IPS DF 6.9 (cell line): Measurements from ENCODE around the gene EHF.

Experiments used
- DNase-seq: peaks from one replicate; pipeline ENCODE4 v3.0.0-alpha.2; 2013; ENCODE audit warnings: low read depth, low spot score
- H3K27ac ChIP-seq: one replicate; pipeline ENCODE4 v1.5.1; 2013; ENCODE audit warnings: low read length, control low read depth
- H3K27me3 ChIP-seq: 2 replicates; pipeline ENCODE4 v1.6.1; 2013; ENCODE audit warnings: mild to moderate bottlenecking, low read length; ENCODE audit not compliant: control insufficient read depth, insufficient read depth
- H3K36me3 ChIP-seq: 2 replicates; pipeline ENCODE4 v1.6.1; 2013; ENCODE audit warnings: low read length; ENCODE audit not compliant: control insufficient read depth, insufficient read depth
- H3K4me1 ChIP-seq: 2 replicates; pipeline ENCODE4 v1.6.1; 2013; ENCODE audit warnings: low read length; ENCODE audit not compliant: control insufficient read depth, insufficient read depth
- H3K4me3 ChIP-seq: 2 replicates; pipeline ENCODE4 v1.5.1; 2013; ENCODE audit warnings: mild to moderate bottlenecking, low read length
- H3K9me3 ChIP-seq: 2 replicates; pipeline ENCODE4 v1.6.1; 2013; ENCODE audit warnings: low read length, inconsistent platforms; ENCODE audit not compliant: control insufficient read depth, insufficient read depth
- WGBS: extraction: QIAGEN DNeasy Blood & Tissue Kit; methylation state at CpG from one replicate; pipeline ENCODE4 v1.1.7; 2013; ENCODE audit warnings: mixed read lengths, missing lambda C conversion rate; ENCODE audit not compliant: insufficient read length, insufficient coverage; 5-methylcytosine and 5-hydroxymethylcytosine counted together

Gene EHF

GRCh38 chr11:34625576-34625975 lies 4.7 kb downstream of the EHF start:
- DNase-seq = no peak
- no peaks in the 10 kb centered on the region for H3K27me3 ChIP-seq
- no peak overlapping the region for H3K27ac ChIP-seq
- H3K9me3 ChIP-seq = no peaks in the 10 kb centered on the region
- H3K4me1 ChIP-seq = no peaks in the 10 kb centered on the region
- no peak overlapping the region for H3K4me3 ChIP-seq
- no peaks in the 10 kb centered on the region for H3K36me3 ChIP-seq
- no CpG with 5 or more reads among the region's 4 CpGs for WGBS

- H3K4me3 ChIP-seq = no peak overlapping the region
- no peaks in the 10 kb centered on the region for H3K27me3 ChIP-seq
- H3K9me3 ChIP-seq = no peaks in the 10 kb centered on the region
- no peaks in the 10 kb centered on the region for H3K4me1 ChIP-seq
- H3K27ac ChIP-seq = no peak overlapping the region
- H3K36me3 ChIP-seq = no peaks in the 10 kb centered on the region
- DNase-seq = no peak
Measured at GRCh38 chr11:34626393-34626792, 5.5 kb downstream of the EHF start.

- WGBS = no CpG with 5 or more reads among the region's 1 CpG
- no peak for DNase-seq
- no peak overlapping the region for H3K27ac ChIP-seq
- H3K9me3 ChIP-seq = no peaks in the 10 kb centered on the region
- no peaks in the 10 kb centered on the region for H3K27me3 ChIP-seq
- H3K4me3 ChIP-seq = no peak overlapping the region
- H3K4me1 ChIP-seq = no peaks in the 10 kb centered on the region
- no peaks in the 10 kb centered on the region for H3K36me3 ChIP-seq
Measured at GRCh38 chr11:34627197-34627596, 6.3 kb downstream of the EHF start.

GRCh38 chr11:34629711-34630110 lies 8.8 kb downstream of the EHF start:
- H3K9me3 ChIP-seq = no peaks in the 10 kb centered on the region
- no peaks in the 10 kb centered on the region for H3K27me3 ChIP-seq
- no peaks in the 10 kb centered on the region for H3K36me3 ChIP-seq
- H3K4me3 ChIP-seq = no peak overlapping the region
- DNase-seq = no peak
- no peaks in the 10 kb centered on the region for H3K4me1 ChIP-seq
- no peak overlapping the region for H3K27ac ChIP-seq

- H3K4me1 ChIP-seq = no peaks in the 10 kb centered on the region
- DNase-seq = no peak
- no peaks in the 10 kb centered on the region for H3K36me3 ChIP-seq
- H3K27me3 ChIP-seq = no peaks in the 10 kb centered on the region
- no peak overlapping the region for H3K4me3 ChIP-seq
- no peak overlapping the region for H3K27ac ChIP-seq
- H3K9me3 ChIP-seq = no peaks in the 10 kb centered on the region
- no CpG with 5 or more reads among the region's 7 CpGs for WGBS
Measured at GRCh38 chr11:34630544-34630943, 9.7 kb downstream of the EHF start.

- no peak overlapping the region for H3K4me3 ChIP-seq
- H3K4me1 ChIP-seq = no peaks in the 10 kb centered on the region
- no peaks in the 10 kb centered on the region for H3K9me3 ChIP-seq
- H3K27me3 ChIP-seq = no peaks in the 10 kb centered on the region
- DNase-seq = no peak
- no peak overlapping the region for H3K27ac ChIP-seq
- no peaks in the 10 kb centered on the region for H3K36me3 ChIP-seq
- WGBS = no CpG with 5 or more reads among the region's 6 CpGs
Measured at GRCh38 chr11:34631297-34631696, 10.4 kb downstream of the EHF start.

- no peak for DNase-seq
- no peaks in the 10 kb centered on the region for H3K4me1 ChIP-seq
- WGBS = no CpG with 5 or more reads among the region's 4 CpGs
- no peaks in the 10 kb centered on the region for H3K36me3 ChIP-seq
- no peaks in the 10 kb centered on the region for H3K9me3 ChIP-seq
- no peaks in the 10 kb centered on the region for H3K27me3 ChIP-seq
- H3K27ac ChIP-seq = no peak overlapping the region
- no peak overlapping the region for H3K4me3 ChIP-seq
Measured at GRCh38 chr11:34631737-34632104, 10.8 kb downstream of the EHF start.

GRCh38 chr11:34632105-34632791 lies 11.4 kb downstream of the EHF start:
- no CpG with 5 or more reads among the region's 7 CpGs for WGBS
- no peak overlapping the region for H3K27ac ChIP-seq
- H3K4me3 ChIP-seq = no peak overlapping the region
- no peak for DNase-seq
- no peaks in the 10 kb centered on the region for H3K9me3 ChIP-seq
- H3K27me3 ChIP-seq = no peaks in the 10 kb centered on the region
- no peaks in the 10 kb centered on the region for H3K4me1 ChIP-seq
- no peaks in the 10 kb centered on the region for H3K36me3 ChIP-seq

GRCh38 chr11:34633640-34633989 lies 12.7 kb downstream of the EHF start:
- H3K27ac ChIP-seq = no peak overlapping the region
- no peaks in the 10 kb centered on the region for H3K4me1 ChIP-seq

GRCh38 chr11:34633990-34634693 lies 13.2 kb downstream of the EHF start:
- WGBS = no CpG with 5 or more reads among the region's 5 CpGs
- Histone ChIP-seq H3K9me3 (no peaks in the 10 kb centered on the region), H3K27me3 (no peaks in the 10 kb centered on the region), H3K36me3 (no peaks in the 10 kb centered on the region), H3K27ac (no peak overlapping the region), H3K4me3 (no peak overlapping the region), H3K4me1 (no peaks in the 10 kb centered on the region)
- DNase-seq = no peak

More at GRCh38 chr11:34633640-34633989, 12.7 kb downstream of the EHF start:
- no peak overlapping the region for H3K4me3 ChIP-seq
- no peaks in the 10 kb centered on the region for H3K36me3 ChIP-seq
- DNase-seq = no peak
- no peaks in the 10 kb centered on the region for H3K9me3 ChIP-seq
- no peaks in the 10 kb centered on the region for H3K27me3 ChIP-seq

- no peaks in the 10 kb centered on the region for H3K4me1 ChIP-seq
- no peak overlapping the region for H3K27ac ChIP-seq
- no peak overlapping the region for H3K4me3 ChIP-seq
- WGBS = no CpG with 5 or more reads among the region's 2 CpGs
- H3K36me3 ChIP-seq = no peaks in the 10 kb centered on the region
- DNase-seq = no peak
- H3K27me3 ChIP-seq = no peaks in the 10 kb centered on the region
- no peaks in the 10 kb centered on the region for H3K9me3 ChIP-seq
Measured at GRCh38 chr11:34634694-34635062, 13.8 kb downstream of the EHF start.
